ENCODE measurements around the gene MTRF1.
A peak's percentile ranks its signal among the peaks of the same experiment; 100 is the strongest.

The MTRF1 gene

GRCh38 chr13:41222259-41222852, 41.0 kb downstream of the MTRF1 start:
- no peak overlapping the region for H3K4me3 ChIP-seq (ENCODE audit: low read depth, low read length)
- TF ChIP-seq CTCF (IDR thresholded peaks at IDR 0.05; ENCODE audit: borderline replicate concordance, insufficient read depth, low read depth, low read length) = peak; percentile 59; the same call in 1 of the 2 replicates

- no peak overlapping the region for H3K4me3 ChIP-seq (ENCODE audit: low read depth, low read length)
- TF ChIP-seq CTCF (IDR thresholded peaks at IDR 0.05; ENCODE audit: borderline replicate concordance, insufficient read depth, low read depth, low read length) = no peak
These were observed 43.0 kb downstream of the MTRF1 start for GRCh38 chr13:41220401-41220800.

GRCh38 chr13:41216160-41216559, 47.2 kb downstream of the MTRF1 start:
- no peak overlapping the region for H3K4me3 ChIP-seq (ENCODE audit: low read depth, low read length)
- no peak for TF ChIP-seq CTCF (IDR thresholded peaks at IDR 0.05; ENCODE audit: borderline replicate concordance, insufficient read depth, low read depth, low read length)

GRCh38 chr13:41213919-41214318, 49.5 kb downstream of the MTRF1 start:
- no peak for TF ChIP-seq CTCF (IDR thresholded peaks at IDR 0.05; ENCODE audit: borderline replicate concordance, insufficient read depth, low read depth, low read length)
- H3K4me3 ChIP-seq (ENCODE audit: low read depth, low read length) = no peak overlapping the region

- no peak for TF ChIP-seq CTCF (IDR thresholded peaks at IDR 0.05; ENCODE audit: borderline replicate concordance, insufficient read depth, low read depth, low read length)
- no peak overlapping the region for H3K4me3 ChIP-seq (ENCODE audit: low read depth, low read length)
These were observed 50.1 kb downstream of the MTRF1 start for GRCh38 chr13:41213316-41213715.

- H3K4me3 ChIP-seq (ENCODE audit: low read depth, low read length) = no peak overlapping the region
- TF ChIP-seq CTCF (IDR thresholded peaks at IDR 0.05; ENCODE audit: borderline replicate concordance, insufficient read depth, low read depth, low read length) = no peak
These were observed 50.5 kb downstream of the MTRF1 start for GRCh38 chr13:41212881-41213280.

- TF ChIP-seq CTCF (IDR thresholded peaks at IDR 0.05; ENCODE audit: borderline replicate concordance, insufficient read depth, low read depth, low read length) = no peak
- no peak overlapping the region for H3K4me3 ChIP-seq (ENCODE audit: low read depth, low read length)
These were observed 52.3 kb downstream of the MTRF1 start for GRCh38 chr13:41211062-41211461.

All from GM12875 (cell line).